Right atrium auricular region (tissue), 2 donors: Measurements from ENCODE around the gene TK1. TPM values are rescaled to one million over a fixed set of nuclear protein-coding genes. Genes with fewer than 3 reads are reported as not detected.
A peak's percentile ranks its signal among the peaks of the same experiment; 100 is the strongest.

Experiments used
- DNase-seq: peaks from one replicate; pipeline ENCODE4 v3.0.0-alpha.2; 2019; ENCODE audit warnings: low spot score
- H3K27ac ChIP-seq, 2 donors: fragments of 200-600 bp; sonication (generic); 1 replicate in 1 of 2; 2 replicates in 1 of 2; pipeline ENCODE4 v1.5.1; 2016 to 2019
- H3K27me3 ChIP-seq, 2 donors: fragments of 200-600 bp; sonication (generic); one replicate each; pipeline versions ENCODE4 v1.5.1 to v1.6.0; 2017 to 2019
- H3K36me3 ChIP-seq: fragments of 200-600 bp; sonication (generic); one replicate; pipeline ENCODE4 v1.5.1; 2016
- H3K4me1 ChIP-seq, 2 donors: fragments of 200-600 bp; sonication (generic); one replicate each; pipeline versions ENCODE4 v1.5.1 to v1.6.0; 2017 to 2019
- H3K4me3 ChIP-seq, 2 donors: fragments of 200-600 bp; sonication (generic); 1 replicate in 1 of 2; 2 replicates in 1 of 2; pipeline ENCODE4 v1.5.1; 2017 to 2019; ENCODE audit warnings: mild to moderate bottlenecking in 1 of 2, moderate library complexity in 1 of 2
- H3K9me3 ChIP-seq, 2 donors: fragments of 200-600 bp; sonication (generic); one replicate each; pipeline ENCODE4 v1.5.1; 2019
- total RNA-seq, 2 donors: library from RNA; depleted of rRNA; stranded (reverse); fragments of >200 nt; gene quantifications; one replicate each; pipeline ENCODE4 v1.1.0, GENCODE V29; 2016
- TF ChIP-seq, protein P1 (sequence below), 2 donors: fragments of 200-600 bp; sonication (generic); IDR thresholded peaks; one replicate each; pipeline ENCODE4 v1.5.1; 2019; ENCODE audit warnings: antibody characterized with exemption in 2 of 2

The TK1 gene
- total RNA-seq, 2 donors from 2014 or later, result 2.2 TPM

GRCh38 chr17:78132084-78132676, 54.7 kb downstream of the TK1 start:
- peaks cover 2 to 60% of the 10 kb centered on the region in 2 donors for H3K4me1 ChIP-seq
- H3K36me3 ChIP-seq, result no peaks in the 10 kb centered on the region
- TF ChIP-seq, protein P1, sequence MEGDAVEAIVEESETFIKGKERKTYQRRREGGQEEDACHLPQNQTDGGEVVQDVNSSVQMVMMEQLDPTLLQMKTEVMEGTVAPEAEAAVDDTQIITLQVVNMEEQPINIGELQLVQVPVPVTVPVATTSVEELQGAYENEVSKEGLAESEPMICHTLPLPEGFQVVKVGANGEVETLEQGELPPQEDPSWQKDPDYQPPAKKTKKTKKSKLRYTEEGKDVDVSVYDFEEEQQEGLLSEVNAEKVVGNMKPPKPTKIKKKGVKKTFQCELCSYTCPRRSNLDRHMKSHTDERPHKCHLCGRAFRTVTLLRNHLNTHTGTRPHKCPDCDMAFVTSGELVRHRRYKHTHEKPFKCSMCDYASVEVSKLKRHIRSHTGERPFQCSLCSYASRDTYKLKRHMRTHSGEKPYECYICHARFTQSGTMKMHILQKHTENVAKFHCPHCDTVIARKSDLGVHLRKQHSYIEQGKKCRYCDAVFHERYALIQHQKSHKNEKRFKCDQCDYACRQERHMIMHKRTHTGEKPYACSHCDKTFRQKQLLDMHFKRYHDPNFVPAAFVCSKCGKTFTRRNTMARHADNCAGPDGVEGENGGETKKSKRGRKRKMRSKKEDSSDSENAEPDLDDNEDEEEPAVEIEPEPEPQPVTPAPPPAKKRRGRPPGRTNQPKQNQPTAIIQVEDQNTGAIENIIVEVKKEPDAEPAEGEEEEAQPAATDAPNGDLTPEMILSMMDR (IDR thresholded peaks at IDR 0.05), result no peak
- no peak for DNase-seq
- no peaks in the 10 kb centered on the region for H3K9me3 ChIP-seq
- H3K27ac ChIP-seq, result no peak overlapping the region
- H3K27me3 ChIP-seq, result no peaks in the 10 kb centered on the region
- peak overlapping the region in 1 of 2 donors; percentile 35 for H3K4me3 ChIP-seq

DNA sequence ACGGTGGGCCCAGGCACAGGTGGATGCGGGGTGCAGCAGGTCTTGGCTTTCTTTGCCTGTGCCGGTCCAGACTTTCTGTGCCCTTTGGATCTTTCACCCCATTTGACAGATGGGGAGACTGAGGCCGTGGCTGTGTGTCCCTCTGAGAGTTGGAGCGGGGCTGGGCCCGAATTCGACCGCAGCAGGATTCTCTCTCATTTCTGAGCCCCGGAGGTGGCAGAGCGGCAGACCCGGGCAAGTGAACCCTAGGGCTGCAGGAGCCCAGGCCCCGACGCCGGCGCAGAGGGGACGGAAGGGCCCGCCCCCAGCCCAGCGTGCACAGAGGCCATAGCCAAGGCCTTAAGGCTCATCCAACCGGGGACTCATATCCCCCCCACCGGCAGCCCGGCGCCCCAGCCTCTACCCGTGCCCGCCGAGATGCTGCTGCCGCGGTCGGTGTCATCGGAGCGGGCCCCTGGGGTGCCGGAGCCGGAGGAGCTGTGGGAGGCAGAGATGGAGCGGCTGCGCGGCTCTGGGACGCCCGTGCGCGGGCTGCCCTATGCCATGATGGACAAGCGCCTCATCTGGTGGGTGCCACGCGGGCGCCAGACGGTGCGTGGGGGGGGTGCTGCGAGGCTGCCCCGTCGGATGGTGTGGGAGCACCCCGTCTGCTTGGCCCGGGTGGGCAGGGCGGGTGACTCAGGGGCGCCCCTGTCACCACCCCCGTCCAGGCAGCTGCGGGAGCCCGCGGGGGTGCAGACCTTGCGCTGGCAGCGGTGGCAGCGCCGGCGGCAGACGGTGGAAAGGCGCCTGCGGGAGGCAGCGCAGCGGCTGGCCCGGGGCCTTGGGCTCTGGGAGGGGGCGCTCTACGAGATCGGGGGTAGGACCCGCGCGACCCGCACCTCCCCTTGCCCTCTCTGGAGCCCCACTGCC, 55.4 kb downstream of the TK1 start:
- peak overlapping the region; percentile 14 to 35 for H3K4me3 ChIP-seq
- H3K36me3 ChIP-seq, result peaks cover under 1% of the 10 kb centered on the region
- H3K27me3 ChIP-seq, result no peaks in the 10 kb centered on the region
- H3K4me1 ChIP-seq, result peaks cover 2 to 67% of the 10 kb centered on the region in 2 donors
- H3K9me3 ChIP-seq, result no peaks in the 10 kb centered on the region
- no peak overlapping the region for H3K27ac ChIP-seq
- TF ChIP-seq, protein P1 (IDR thresholded peaks at IDR 0.05), result no peak
- no peak for DNase-seq

GRCh38 chr17:78130437-78131101, 56.3 kb downstream of the TK1 start, which contains the start of gene TMC8:
TSS of gene TMC8 (plus strand) at chr17:78130771. CDS start at chr17:78131589, 818 bp downstream.
- TF ChIP-seq, protein P1 (IDR thresholded peaks at IDR 0.05), result no peak
- Histone ChIP-seq H3K4me1 (peaks cover 2 to 76% of the 10 kb centered on the region in 2 donors), H3K36me3 (peaks cover 6% of the 10 kb centered on the region), H3K9me3 (no peaks in the 10 kb centered on the region), H3K27ac (no peak within 1 kb of the TSS), H3K27me3 (no peaks in the 10 kb centered on the region), H3K4me3 (peak within 1 kb of the TSS; percentile 14 to 35)
- no peak for DNase-seq

GRCh38 chr17:78130090-78130436, 56.8 kb downstream of the TK1 start:
- Histone ChIP-seq H3K4me3 (no peak overlapping the region), H3K4me1 (peaks cover 2 to 81% of the 10 kb centered on the region in 2 donors), H3K9me3 (no peaks in the 10 kb centered on the region), H3K27ac (no peak overlapping the region), H3K27me3 (no peaks in the 10 kb centered on the region), H3K36me3 (peaks cover 11% of the 10 kb centered on the region)
- no peak for DNase-seq
- TF ChIP-seq, protein P1 (IDR thresholded peaks at IDR 0.05), result no peak

DNA sequence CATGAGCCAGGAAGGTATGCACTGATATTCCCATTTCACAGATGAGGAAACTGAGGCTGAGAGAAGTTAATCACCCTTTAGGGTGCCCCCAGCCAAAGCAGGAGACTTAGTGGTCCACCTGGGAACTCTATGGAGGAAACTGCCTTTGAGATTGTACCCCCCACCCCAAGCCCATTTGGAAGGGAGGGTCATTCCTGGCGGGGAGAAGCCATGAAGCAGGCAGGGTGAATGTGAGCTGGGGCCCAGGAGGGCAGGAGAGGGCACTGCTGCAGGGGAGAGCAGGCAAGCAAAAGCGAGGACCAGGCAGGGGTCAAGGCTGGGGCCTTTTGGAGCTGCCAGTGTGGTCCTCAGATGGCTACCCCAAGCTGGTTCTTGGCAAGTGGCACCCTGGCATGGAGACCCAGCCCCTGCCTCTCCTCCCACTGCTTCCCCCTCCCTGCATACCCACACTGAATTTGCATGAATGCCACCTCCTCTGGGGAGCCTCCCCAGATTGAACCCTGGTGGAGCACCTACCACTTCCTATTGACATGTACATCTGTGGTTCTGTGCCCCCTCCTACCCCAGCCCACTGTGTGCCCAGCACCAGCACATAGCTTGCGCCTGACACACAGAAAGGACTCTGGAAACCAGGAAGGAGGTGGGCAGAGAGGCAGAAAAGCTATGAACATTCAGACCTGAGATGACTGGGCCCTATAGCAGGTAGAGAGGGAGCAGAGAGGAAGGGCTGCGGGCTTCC, 57.3 kb downstream of the TK1 start:
- H3K4me1 ChIP-seq, result peaks cover 2 to 85% of the 10 kb centered on the region in 2 donors
- TF ChIP-seq, protein P1 (IDR thresholded peaks at IDR 0.05), result no peak
- no peak for DNase-seq
- H3K4me3 ChIP-seq, result no peak overlapping the region
- H3K27me3 ChIP-seq, result no peaks in the 10 kb centered on the region
- H3K9me3 ChIP-seq, result no peaks in the 10 kb centered on the region
- peak overlapping the region; percentile 81 to 83 for H3K27ac ChIP-seq
- H3K36me3 ChIP-seq, result peaks cover 12% of the 10 kb centered on the region
